HL-60 (cell line): ENCODE results near the gene OR2H1.

Source experiments
- DNase-seq, 2 experiments: peaks; one replicate each; pipeline ENCODE4 v3.0.0-alpha.2; 2010 to 2020; ENCODE audit warnings: low read depth in 1 of 2, low spot score in 1 of 2
- H3K27ac ChIP-seq: fragments of 250-450 bp; sonication (Bioruptor Pico); replicated peaks from 2 replicates; pipeline ENCODE4 v1.5.1; 2020; ENCODE audit warnings: mild to moderate bottlenecking, moderate library complexity
- H3K27me3 ChIP-seq: fragments of 250-450 bp; sonication (Bioruptor Pico); 2 replicates; pipeline ENCODE4 v1.5.1; 2021; ENCODE audit warnings: mild to moderate bottlenecking, moderate library complexity; ENCODE audit not compliant: insufficient read depth, poor library complexity, severe bottlenecking
- H3K4me3 ChIP-seq: replicated peaks from 2 replicates; pipeline ENCODE4 v1.5.1; 2011; ENCODE audit warnings: mild to moderate bottlenecking, control low read depth, low read length; ENCODE audit not compliant: insufficient read depth
- GABPA ChIP-seq: IDR thresholded peaks from 2 replicates; pipeline ENCODE4 v1.6.1; 2012; ENCODE audit warnings: low read depth
- POLR2AphosphoS5 ChIP-seq: IDR thresholded peaks from 2 replicates; pipeline ENCODE4 v1.6.1; 2012; ENCODE audit warnings: low read depth
- SPI1 ChIP-seq: IDR thresholded peaks from 2 replicates; pipeline ENCODE4 v1.6.1; 2012; ENCODE audit warnings: low read depth, mild to moderate bottlenecking, borderline replicate concordance
- TF ChIP-seq, protein P1 (sequence below): IDR thresholded peaks from one replicate; pipeline ENCODE4 v1.5.1; 2011; ENCODE audit warnings: low read length, control low read depth, inconsistent platforms; ENCODE audit not compliant: insufficient read depth
- TF ChIP-seq, protein P2 (sequence below): IDR thresholded peaks from 2 replicates; pipeline ENCODE4 v1.6.1; 2012; ENCODE audit warnings: low read depth; ENCODE audit not compliant: insufficient replicate concordance

The OR2H1 gene

DNA sequence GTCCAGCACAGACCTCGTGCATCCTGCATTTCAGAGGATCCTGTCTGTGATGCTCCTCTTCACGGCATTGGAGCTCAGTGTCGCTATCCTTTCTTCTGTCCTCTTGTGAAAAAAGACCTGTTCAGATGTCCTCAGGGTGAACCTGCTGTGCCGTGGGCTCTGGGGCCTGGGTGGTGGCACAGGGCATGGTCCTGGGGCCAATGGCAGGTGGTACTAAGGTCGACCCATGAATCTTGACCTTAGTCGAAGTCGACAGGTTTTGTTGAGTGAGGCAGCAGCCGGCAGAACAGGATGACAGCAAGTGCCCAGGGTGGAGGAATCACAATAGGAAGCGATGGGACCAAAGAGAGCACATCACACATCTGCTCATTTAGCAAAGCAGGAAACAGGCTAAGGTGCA is 52.8 kb downstream of the OR2H1 start:
- Histone ChIP-seq H3K27me3 (no peaks in the 10 kb centered on the region), H3K27ac (no peak overlapping the region), H3K4me3 (no peak overlapping the region)
- TF ChIP-seq, protein P1, sequence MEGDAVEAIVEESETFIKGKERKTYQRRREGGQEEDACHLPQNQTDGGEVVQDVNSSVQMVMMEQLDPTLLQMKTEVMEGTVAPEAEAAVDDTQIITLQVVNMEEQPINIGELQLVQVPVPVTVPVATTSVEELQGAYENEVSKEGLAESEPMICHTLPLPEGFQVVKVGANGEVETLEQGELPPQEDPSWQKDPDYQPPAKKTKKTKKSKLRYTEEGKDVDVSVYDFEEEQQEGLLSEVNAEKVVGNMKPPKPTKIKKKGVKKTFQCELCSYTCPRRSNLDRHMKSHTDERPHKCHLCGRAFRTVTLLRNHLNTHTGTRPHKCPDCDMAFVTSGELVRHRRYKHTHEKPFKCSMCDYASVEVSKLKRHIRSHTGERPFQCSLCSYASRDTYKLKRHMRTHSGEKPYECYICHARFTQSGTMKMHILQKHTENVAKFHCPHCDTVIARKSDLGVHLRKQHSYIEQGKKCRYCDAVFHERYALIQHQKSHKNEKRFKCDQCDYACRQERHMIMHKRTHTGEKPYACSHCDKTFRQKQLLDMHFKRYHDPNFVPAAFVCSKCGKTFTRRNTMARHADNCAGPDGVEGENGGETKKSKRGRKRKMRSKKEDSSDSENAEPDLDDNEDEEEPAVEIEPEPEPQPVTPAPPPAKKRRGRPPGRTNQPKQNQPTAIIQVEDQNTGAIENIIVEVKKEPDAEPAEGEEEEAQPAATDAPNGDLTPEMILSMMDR = no peak
- TF ChIP-seq, protein P2, sequence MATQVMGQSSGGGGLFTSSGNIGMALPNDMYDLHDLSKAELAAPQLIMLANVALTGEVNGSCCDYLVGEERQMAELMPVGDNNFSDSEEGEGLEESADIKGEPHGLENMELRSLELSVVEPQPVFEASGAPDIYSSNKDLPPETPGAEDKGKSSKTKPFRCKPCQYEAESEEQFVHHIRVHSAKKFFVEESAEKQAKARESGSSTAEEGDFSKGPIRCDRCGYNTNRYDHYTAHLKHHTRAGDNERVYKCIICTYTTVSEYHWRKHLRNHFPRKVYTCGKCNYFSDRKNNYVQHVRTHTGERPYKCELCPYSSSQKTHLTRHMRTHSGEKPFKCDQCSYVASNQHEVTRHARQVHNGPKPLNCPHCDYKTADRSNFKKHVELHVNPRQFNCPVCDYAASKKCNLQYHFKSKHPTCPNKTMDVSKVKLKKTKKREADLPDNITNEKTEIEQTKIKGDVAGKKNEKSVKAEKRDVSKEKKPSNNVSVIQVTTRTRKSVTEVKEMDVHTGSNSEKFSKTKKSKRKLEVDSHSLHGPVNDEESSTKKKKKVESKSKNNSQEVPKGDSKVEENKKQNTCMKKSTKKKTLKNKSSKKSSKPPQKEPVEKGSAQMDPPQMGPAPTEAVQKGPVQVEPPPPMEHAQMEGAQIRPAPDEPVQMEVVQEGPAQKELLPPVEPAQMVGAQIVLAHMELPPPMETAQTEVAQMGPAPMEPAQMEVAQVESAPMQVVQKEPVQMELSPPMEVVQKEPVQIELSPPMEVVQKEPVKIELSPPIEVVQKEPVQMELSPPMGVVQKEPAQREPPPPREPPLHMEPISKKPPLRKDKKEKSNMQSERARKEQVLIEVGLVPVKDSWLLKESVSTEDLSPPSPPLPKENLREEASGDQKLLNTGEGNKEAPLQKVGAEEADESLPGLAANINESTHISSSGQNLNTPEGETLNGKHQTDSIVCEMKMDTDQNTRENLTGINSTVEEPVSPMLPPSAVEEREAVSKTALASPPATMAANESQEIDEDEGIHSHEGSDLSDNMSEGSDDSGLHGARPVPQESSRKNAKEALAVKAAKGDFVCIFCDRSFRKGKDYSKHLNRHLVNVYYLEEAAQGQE = no peak
- TF ChIP-seq GABPA (no peak), POLR2AphosphoS5 (no peak), SPI1 (no peak)
- DNase-seq = no peak

GRCh38 chr6:29510202-29510601 is 53.2 kb downstream of the OR2H1 start:
- Histone ChIP-seq H3K4me3 (no peak overlapping the region), H3K27me3 (no peaks in the 10 kb centered on the region), H3K27ac (no peak overlapping the region)
- no peak for DNase-seq
- TF ChIP-seq SPI1 = no peak

DNA sequence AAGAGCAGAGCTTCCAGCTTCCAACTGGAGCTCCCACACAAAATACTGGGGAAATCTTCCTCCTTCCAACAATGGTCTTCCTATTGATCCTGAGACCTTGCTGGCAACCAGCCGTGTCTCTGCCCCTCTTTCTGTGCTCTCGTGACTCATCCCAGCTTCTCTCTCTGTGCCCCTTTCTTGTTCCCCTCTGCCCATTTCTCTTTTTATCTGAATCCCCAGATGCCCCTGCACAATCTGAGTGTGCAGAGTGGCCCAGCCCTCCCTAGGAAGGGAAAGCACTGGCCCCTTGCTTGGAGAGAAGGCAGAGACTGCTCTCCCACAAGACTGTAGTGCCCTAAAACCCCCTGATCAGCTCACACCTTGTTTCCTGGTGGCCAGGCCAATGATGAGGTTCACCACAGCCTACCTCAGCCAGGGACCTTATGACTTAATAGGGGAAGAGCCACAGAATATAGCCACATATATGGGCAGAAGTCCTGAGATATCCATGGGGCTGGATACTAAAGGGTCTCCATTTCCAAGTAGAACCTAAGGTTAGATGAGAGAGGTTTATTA is 53.9 kb downstream of the OR2H1 start:
- TF ChIP-seq, protein P2 = no peak
- no peak for TF ChIP-seq POLR2AphosphoS5
- no peak for TF ChIP-seq SPI1
- TF ChIP-seq GABPA = no peak
- TF ChIP-seq, protein P1 = no peak
- H3K4me3 ChIP-seq = no peak overlapping the region
- no peak for DNase-seq
- no peak overlapping the region for H3K27ac ChIP-seq
- H3K27me3 ChIP-seq = no peaks in the 10 kb centered on the region
